ENCODE measurements around the gene DTNB.
A peak's percentile ranks its signal among the peaks of the same experiment; 100 is the strongest.
"Not testable (repeated sequence)": the region's sequence is repeated elsewhere in the genome, so short reads cannot be mapped to it uniquely, and the experiment has no call there.

Gene DTNB

GRCh38 chr2:25586726-25587144 is 86.6 kb downstream of the DTNB start:
- no peak for DNase-seq

GRCh38 chr2:25585189-25585588 is 88.2 kb downstream of the DTNB start:
- no peak for DNase-seq

GRCh38 chr2:25582077-25582830 is 91.1 kb downstream of the DTNB start:
- DNase-seq, result no peak

- no peak for DNase-seq
Measured at GRCh38 chr2:25576596-25576995, 96.8 kb downstream of the DTNB start.

GRCh38 chr2:25572638-25573037 is 100.7 kb downstream of the DTNB start:
- no peak for DNase-seq

- DNase-seq, result no peak
Measured at GRCh38 chr2:25570161-25570845, 103.1 kb downstream of the DTNB start.

- DNase-seq, result no peak
Measured at GRCh38 chr2:25567406-25567805, 106.0 kb downstream of the DTNB start.

- DNase-seq, result no peak
Measured at GRCh38 chr2:25566694-25567093, 106.7 kb downstream of the DTNB start.

- DNase-seq, result no peak
Measured at GRCh38 chr2:25566094-25566493, 107.3 kb downstream of the DTNB start.

GRCh38 chr2:25561136-25561850 is 112.1 kb downstream of the DTNB start:
- no peak for DNase-seq

GRCh38 chr2:25559148-25559547 is 114.2 kb downstream of the DTNB start:
- DNase-seq, result no peak

- DNase-seq, result peak; percentile 54
Measured at GRCh38 chr2:25558262-25558661, 115.1 kb downstream of the DTNB start.

- no peak for DNase-seq
Measured at GRCh38 chr2:25557179-25558036, 116.0 kb downstream of the DTNB start.

GRCh38 chr2:25552318-25552717 is 121.1 kb downstream of the DTNB start:
- no peak for DNase-seq

- no peak for DNase-seq
Measured at GRCh38 chr2:25551316-25551715, 122.1 kb downstream of the DTNB start.

- not testable (repeated sequence) for DNase-seq
Measured at GRCh38 chr2:25549571-25549970, 123.8 kb downstream of the DTNB start.

GRCh38 chr2:25548601-25549000 is 124.8 kb downstream of the DTNB start:
- DNase-seq, result no peak

- no peak for DNase-seq
Measured at GRCh38 chr2:25546852-25547251, 126.5 kb downstream of the DTNB start.

- no peak for DNase-seq
Measured at GRCh38 chr2:25545899-25546298, 127.5 kb downstream of the DTNB start.

GRCh38 chr2:25544445-25544844 is 128.9 kb downstream of the DTNB start:
- DNase-seq, result no peak

GRCh38 chr2:25543939-25544338 is 129.4 kb downstream of the DTNB start:
- DNase-seq, result no peak

- DNase-seq, result no peak
Measured at GRCh38 chr2:25541378-25541777, 132.0 kb downstream of the DTNB start.

- DNase-seq, result no peak
Measured at GRCh38 chr2:25539136-25539535, 134.2 kb downstream of the DTNB start.
